ENCODE measurements around the gene NOL12.

The NOL12 gene

DNA sequence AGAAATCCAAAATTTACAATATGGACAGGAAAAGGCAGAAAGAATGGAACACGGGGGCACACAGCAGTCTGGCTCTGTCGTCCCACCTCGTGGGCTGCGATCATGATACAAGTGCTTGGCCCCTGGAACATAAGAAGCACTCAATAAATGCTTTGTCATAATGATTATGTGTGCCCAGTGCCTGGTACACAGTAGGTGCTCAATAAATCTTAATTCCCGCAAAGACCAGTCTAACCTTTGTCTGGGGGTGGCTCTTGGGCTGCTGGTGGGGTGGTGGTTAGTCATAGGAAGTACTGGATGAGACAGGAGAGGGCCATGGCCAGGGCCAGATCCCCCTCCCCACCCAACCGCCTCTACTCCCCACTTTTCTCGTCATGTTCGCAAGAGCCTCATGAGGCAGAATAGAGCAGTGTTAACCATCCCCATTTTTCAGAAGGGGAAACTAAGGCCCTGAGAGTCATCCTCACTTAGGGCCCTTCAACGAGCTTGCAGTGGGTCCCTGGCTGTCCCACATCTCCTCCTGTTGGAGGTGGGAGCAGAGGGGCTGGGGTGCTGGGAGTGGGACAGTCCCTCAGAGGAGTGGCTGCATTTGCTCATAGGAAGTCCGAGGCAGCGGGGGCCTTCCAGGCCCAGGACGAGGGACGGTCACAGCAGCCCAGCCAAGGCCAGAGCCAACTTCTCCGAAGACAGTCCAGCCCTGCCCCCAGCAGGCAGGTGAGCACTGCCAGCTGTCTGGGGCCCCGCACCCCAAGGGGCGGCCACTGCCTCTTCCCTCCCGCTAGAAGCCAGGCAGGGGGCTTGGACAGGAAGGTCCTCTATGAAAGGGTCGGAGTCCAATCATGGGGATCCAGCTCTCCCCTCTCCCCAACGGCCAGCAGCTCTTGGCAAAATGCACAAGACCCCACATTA lies 46.8 kb downstream of the NOL12 start:
- H3K36me3 Mint-ChIP-seq (ENCODE audit: low read depth): no peaks in the 10 kb centered on the region
- H3K4me3 Mint-ChIP-seq: no peak overlapping the region
- H3K27ac Mint-ChIP-seq: no peak overlapping the region
- H3K4me1 Mint-ChIP-seq (ENCODE audit: low read depth): no peaks in the 10 kb centered on the region
- H3K9me3 Mint-ChIP-seq: no peaks in the 10 kb centered on the region
- H3K27me3 Mint-ChIP-seq (ENCODE audit: low read depth): no peaks in the 10 kb centered on the region

DNA sequence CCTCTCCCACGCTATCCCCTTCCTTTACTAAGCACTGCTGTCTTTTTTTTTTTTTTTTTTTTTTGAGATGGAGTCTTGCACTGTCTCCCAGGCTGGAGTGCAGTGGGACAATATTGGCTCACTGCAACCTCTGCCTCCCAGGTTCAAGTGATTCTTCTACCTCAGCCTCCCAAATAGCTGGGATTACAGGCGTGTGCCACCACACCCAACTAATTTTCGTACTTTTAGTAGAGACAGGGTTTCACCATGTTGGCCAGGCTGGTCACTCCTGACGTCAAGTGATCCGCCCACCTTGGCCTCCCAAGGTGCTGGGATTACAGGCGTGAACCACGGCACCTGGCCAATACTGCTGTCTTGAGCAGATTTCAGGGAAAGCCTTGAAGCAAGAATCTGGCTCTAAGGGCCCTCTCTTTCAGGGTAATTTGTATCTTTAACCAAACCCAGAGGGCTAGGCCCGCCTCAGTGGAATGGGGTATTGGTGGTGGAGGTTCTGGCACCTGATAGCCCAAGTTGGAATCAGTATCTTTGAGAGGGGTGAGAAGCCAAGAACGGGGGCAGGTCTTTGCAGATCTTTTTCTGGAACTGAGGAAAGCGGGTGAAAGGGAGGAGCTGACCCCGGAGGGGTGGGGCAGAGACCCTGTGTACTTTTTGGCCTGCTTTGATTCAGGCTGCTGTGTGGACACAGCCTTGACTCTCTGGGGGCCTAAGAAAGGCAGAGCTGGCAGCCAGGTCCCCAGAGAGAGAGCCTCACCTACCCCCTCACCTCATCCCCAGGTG lies 47.7 kb downstream of the NOL12 start:
- Mint-ChIP-seq H3K9me3 (no peaks in the 10 kb centered on the region), H3K27me3 (ENCODE audit: low read depth) (no peaks in the 10 kb centered on the region), H3K27ac (no peak overlapping the region), H3K4me3 (no peak overlapping the region), H3K36me3 (ENCODE audit: low read depth) (no peaks in the 10 kb centered on the region), H3K4me1 (ENCODE audit: low read depth) (no peaks in the 10 kb centered on the region)

DNA sequence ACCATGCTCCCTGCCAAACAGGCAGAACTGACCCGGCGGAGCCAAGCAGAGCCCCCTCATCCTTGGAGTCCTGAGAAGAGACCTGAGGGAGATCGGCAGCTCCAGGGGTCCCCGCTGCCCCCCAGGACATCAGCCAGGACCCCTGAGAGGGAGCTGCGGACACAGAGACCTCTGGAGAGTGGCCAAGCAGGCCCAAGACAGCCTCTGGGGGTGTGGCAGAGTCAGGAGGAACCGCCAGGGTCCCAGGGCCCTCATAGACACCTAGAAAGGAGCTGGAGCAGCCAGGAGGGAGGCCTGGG lies 48.2 kb downstream of the NOL12 start:
- Mint-ChIP-seq H3K4me3 (no peak overlapping the region), H3K36me3 (ENCODE audit: low read depth) (no peaks in the 10 kb centered on the region), H3K27me3 (ENCODE audit: low read depth) (no peaks in the 10 kb centered on the region), H3K27ac (no peak overlapping the region), H3K4me1 (ENCODE audit: low read depth) (no peaks in the 10 kb centered on the region), H3K9me3 (no peaks in the 10 kb centered on the region)

DNA sequence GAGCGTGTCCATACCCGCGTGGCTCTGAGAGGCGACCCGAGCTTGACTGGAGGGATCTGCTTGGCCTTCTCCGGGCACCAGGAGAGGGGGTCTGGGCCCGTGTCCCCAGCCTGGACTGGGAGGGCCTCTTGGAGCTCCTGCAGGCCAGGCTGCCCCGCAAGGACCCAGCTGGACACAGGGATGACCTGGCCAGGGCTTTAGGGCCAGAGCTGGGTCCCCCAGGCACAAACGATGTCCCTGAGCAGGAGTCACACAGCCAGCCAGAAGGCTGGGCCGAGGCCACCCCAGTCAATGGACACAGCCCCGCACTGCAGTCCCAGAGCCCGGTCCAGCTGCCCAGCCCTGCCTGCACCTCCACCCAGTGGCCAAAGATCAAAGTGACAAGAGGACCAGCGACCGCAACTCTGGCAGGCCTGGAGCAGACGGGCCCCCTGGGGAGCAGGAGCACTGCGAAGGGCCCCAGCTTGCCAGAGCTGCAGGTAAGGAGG lies 48.9 kb downstream of the NOL12 start:
- H3K27me3 Mint-ChIP-seq (ENCODE audit: low read depth): no peaks in the 10 kb centered on the region
- no peak overlapping the region for H3K4me3 Mint-ChIP-seq
- no peaks in the 10 kb centered on the region for H3K9me3 Mint-ChIP-seq
- H3K36me3 Mint-ChIP-seq (ENCODE audit: low read depth): no peaks in the 10 kb centered on the region
- H3K4me1 Mint-ChIP-seq (ENCODE audit: low read depth): no peaks in the 10 kb centered on the region
- H3K27ac Mint-ChIP-seq: no peak overlapping the region

DNA sequence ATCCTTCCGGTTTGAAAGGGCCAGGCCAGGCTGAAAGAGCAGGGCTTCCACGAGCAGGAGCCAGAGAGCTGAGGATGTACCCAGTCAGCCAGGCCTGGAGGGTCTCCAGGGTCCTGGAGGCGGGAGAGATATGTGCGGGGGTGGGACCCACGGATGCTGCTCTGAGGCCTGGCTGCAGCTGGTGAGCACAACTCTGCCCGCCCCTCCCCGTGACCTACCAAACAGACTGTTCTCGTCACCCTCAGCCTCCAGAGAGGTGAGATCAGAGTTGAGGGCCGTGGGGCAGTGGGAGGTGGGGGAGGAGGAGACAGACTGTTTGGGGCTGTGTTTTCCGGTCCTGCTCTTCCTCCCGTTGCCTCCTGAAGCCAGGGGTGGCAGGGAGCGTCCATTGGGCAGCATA lies 52.9 kb downstream of the NOL12 start:
- Mint-ChIP-seq H3K4me1 (ENCODE audit: low read depth) (peaks cover 6% of the 10 kb centered on the region), H3K36me3 (ENCODE audit: low read depth) (peaks cover 2% of the 10 kb centered on the region), H3K9me3 (no peaks in the 10 kb centered on the region), H3K4me3 (no peak overlapping the region), H3K27me3 (ENCODE audit: low read depth) (no peaks in the 10 kb centered on the region), H3K27ac (no peak overlapping the region)

DNA sequence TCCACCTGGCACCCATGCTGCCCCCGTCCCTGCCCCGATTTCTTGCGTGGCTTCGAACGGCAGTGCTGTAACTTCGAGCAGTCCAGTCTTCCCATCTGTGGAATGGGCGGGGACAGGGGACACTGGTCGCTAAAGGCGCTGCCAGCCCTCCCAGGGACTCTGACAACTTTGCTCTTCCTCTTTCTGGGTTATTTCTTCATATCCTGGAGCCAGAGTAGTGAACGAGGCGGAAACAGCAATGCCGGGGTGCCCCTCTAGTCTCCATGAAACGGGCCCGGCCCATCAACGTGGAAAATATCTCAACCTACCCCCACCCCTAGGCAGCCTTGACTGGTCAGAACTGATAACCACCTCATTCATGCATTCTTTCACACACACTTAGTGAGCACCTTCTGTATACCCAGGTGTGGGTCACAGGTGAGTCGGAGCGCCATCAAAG lies 53.5 kb downstream of the NOL12 start:
- Mint-ChIP-seq H3K4me1 (ENCODE audit: low read depth) (peaks cover 6% of the 10 kb centered on the region), H3K27ac (no peak overlapping the region)

DNA sequence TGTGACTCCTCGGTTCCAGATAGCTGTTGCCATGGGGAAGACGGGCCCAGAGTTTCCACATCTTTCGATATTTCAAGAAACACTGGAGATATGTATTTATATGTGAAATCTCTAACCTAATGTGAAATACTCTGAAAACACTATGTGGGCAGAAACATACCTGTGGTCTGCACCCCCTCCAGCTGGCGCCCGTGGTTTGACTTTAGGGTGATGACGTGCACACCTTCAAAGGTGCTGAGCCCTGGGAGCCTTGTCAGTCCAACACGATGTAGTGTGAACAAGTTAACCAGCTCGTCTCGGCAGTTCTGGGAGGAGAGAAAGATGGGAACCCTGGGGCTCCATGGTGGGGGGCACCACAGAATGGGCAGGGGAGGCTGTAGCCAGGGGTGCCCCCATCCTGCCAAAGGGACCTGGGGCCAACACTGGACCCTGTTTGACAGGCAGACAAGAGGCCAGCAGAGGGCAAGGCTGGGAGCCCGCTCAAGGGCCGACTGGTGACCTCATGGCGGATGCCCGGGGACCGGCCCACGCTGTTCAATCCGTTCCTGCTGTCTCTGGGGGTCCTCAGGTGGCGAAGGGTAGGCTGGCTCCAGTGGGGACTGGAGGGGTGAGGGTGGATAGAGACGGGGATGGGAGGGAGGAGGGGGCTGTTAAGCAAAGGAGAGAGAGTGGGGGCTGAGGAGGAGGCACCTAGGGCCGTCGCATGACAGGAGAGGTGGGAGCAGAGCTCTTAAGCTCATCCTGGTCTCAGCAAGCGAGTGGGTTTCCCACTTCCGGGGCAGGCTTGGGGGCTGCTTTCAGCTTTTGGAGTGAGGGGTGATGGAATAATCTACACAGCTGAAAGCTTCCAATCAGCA lies 54.5 kb downstream of the NOL12 start:
- H3K27me3 Mint-ChIP-seq (ENCODE audit: low read depth): no peaks in the 10 kb centered on the region
- H3K4me1 Mint-ChIP-seq (ENCODE audit: low read depth): peaks cover 13% of the 10 kb centered on the region
- no peak overlapping the region for H3K27ac Mint-ChIP-seq
- H3K4me3 Mint-ChIP-seq: no peak overlapping the region
- peaks cover 2% of the 10 kb centered on the region for H3K36me3 Mint-ChIP-seq (ENCODE audit: low read depth)
- H3K9me3 Mint-ChIP-seq: no peaks in the 10 kb centered on the region

More for the DNA sequence above, 53.5 kb downstream of the NOL12 start:
- no peaks in the 10 kb centered on the region for H3K27me3 Mint-ChIP-seq (ENCODE audit: low read depth)
- H3K36me3 Mint-ChIP-seq (ENCODE audit: low read depth): peaks cover 2% of the 10 kb centered on the region
- no peaks in the 10 kb centered on the region for H3K9me3 Mint-ChIP-seq
- no peak overlapping the region for H3K4me3 Mint-ChIP-seq

DNA sequence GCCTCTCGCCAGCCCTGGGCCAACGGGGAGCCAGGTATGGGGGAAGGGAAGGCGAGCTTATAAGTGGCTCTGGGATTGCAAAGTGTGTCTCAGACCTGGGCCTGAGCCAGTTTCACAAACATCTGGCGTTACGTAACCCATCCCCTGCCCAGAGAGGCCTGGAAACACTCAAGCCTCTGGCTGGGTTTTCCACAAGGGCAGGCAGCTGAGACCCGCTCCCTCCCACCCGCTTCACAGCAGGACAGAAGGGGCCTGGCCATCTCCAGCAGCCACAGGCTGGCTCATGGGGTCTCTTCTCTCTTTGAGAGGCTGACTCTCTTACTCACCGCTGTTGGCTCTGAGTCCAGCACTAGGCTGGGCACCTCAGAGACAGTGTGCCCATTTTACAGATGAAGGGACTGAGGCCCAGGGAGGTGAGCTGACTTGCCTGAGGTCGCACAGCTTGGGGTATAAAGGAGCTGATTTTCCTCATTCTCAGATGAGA lies 55.2 kb downstream of the NOL12 start:
- Mint-ChIP-seq H3K9me3 (no peaks in the 10 kb centered on the region), H3K27me3 (ENCODE audit: low read depth) (no peaks in the 10 kb centered on the region), H3K4me1 (ENCODE audit: low read depth) (peaks cover 13% of the 10 kb centered on the region), H3K36me3 (ENCODE audit: low read depth) (peaks cover 2% of the 10 kb centered on the region), H3K27ac (no peak overlapping the region), H3K4me3 (no peak overlapping the region)

DNA sequence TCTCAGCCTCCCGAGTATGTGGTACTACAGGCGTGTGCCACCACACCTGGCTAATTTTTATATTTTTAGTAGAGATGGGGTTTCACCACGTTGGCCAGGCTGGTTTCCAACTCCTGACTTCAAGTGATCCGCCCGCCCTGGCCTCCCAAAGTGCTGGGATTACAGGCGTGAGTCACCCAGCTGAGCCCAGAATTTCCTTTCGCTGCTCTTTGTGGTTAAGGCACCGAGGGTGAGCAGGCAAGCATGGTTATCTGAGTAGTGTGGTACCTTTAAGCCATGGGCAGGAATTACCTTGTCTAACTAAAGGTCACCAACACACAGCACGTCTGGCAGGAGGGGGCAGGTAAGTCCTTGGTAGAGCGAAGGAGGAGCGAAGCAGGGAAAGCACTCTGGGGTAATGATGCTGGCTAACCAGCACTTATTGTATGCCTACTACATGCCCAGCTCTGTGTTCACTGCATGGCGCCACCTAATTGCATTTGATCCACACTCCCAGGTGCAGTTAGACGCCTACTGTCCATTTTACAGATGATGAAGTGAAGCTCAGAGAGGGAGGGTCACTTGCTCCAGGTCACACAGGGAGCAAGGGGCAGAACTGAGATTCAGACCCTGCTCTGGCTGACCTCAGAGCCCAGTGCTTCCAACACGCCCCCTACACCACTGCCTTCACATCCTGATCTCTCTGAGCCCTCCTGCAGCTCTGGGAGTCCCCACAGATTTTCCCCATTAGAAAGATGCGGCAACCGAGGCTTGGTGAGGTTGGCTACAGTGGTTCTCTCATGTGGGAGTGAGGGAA lies 56.4 kb downstream of the NOL12 start:
- no peaks in the 10 kb centered on the region for H3K9me3 Mint-ChIP-seq
- peaks cover 2% of the 10 kb centered on the region for H3K36me3 Mint-ChIP-seq (ENCODE audit: low read depth)
- H3K4me3 Mint-ChIP-seq: no peak overlapping the region
- H3K27ac Mint-ChIP-seq: no peak overlapping the region
- H3K27me3 Mint-ChIP-seq (ENCODE audit: low read depth): no peaks in the 10 kb centered on the region
- peaks cover 13% of the 10 kb centered on the region for H3K4me1 Mint-ChIP-seq (ENCODE audit: low read depth)
